Measurements from ENCODE around the gene FRS3.

DNA sequence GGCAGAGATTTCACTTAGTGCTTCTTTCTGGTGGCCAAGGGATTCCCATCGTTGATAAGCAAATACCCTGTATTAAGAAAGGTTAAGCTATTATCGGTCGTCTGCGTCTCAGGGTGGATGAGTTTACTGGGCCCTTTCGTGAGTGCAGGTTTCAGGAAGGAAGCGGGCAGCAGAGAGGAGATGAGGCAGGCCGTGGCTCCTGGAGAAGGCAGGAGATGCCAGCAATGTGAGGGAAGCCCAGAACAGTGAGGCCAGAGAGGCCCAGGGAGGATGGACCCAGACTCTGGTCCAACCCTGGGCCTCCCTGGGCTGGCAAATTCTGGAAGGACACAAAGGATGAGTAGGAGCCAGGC is 55.5 kb downstream of the FRS3 start:
- TF ChIP-seq GATA2 (IDR thresholded peaks at IDR 0.05; ENCODE audit: low read depth, low read length) (no peak), GATA3 (IDR thresholded peaks at IDR 0.05; ENCODE audit: low read depth, low read length) (no peak)
